Measurements from ENCODE around the gene APRT. TPM values are rescaled to one million over a fixed set of nuclear protein-coding genes. Genes with fewer than 3 reads are reported as not detected.

Gene APRT
- total RNA-seq, 1 experiment from 2014 or later = 134 TPM

DNA sequence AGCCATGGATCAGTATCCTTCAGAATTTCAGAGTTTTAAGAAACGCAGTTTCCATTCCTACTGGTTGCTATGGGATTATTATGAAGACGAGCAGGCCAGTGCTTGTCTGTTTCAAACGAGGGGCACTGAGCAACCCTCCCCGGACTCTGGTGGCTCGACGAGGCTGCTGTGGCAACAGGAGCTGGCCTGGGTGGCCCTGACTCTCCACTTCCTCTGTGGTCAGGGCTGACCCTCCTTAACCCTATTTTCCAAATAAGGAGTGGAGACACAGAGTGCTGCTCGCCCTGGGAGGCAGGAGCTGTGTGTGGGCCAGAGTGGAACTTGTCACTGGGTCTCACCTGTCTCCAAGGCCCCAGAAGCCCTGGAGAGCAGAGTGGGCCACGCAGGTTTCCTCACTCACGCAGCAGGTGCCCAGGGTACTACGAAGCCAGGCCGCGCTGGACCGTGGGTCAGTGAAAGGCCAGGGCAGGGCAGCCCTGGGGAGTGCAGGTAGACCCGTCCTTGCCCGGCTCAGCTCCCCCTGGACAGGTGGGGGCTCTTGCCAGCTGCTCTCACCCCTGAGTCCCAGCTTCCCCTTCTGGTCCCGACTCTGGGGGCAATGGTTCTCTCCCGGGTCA lies 41.7 kb upstream of the APRT start:
- H3K4me1 ChIP-seq (ENCODE audit: insufficient read depth, low read length, poor library complexity, severe bottlenecking) = peaks cover 3% of the 10 kb centered on the region
- DNase-seq (ENCODE audit: low spot score) = no peak
- CTCF ChIA-PET = no interaction called here
- TF ChIP-seq EZH2 (IDR thresholded peaks at IDR 0.05; ENCODE audit: borderline replicate concordance, low read depth, low read length, poor library complexity, severe bottlenecking) = no peak
- TF ChIP-seq, protein P1, sequence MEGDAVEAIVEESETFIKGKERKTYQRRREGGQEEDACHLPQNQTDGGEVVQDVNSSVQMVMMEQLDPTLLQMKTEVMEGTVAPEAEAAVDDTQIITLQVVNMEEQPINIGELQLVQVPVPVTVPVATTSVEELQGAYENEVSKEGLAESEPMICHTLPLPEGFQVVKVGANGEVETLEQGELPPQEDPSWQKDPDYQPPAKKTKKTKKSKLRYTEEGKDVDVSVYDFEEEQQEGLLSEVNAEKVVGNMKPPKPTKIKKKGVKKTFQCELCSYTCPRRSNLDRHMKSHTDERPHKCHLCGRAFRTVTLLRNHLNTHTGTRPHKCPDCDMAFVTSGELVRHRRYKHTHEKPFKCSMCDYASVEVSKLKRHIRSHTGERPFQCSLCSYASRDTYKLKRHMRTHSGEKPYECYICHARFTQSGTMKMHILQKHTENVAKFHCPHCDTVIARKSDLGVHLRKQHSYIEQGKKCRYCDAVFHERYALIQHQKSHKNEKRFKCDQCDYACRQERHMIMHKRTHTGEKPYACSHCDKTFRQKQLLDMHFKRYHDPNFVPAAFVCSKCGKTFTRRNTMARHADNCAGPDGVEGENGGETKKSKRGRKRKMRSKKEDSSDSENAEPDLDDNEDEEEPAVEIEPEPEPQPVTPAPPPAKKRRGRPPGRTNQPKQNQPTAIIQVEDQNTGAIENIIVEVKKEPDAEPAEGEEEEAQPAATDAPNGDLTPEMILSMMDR (conservative IDR thresholded peaks at IDR 0.05; ENCODE audit: low read depth, low read length) = no peak
- BruUV-seq (replicated peaks) = no TSS peak
- POLR2A ChIA-PET (ENCODE audit: low non-redundant PET) = no interaction called here
- H3K9me3 ChIP-seq (ENCODE audit: low read depth, low read length, poor library complexity, severe bottlenecking) = no peaks in the 10 kb centered on the region
- H3K27ac ChIP-seq (ENCODE audit: low read depth, low read length, poor library complexity, severe bottlenecking) = no peak overlapping the region
- intact Hi-C loops (cut with micrococcal nuclease; ENCODE audit: unreplicated experiment) = no loop called here
- H3K36me3 ChIP-seq (ENCODE audit: insufficient read depth, low read length, poor library complexity, severe bottlenecking) = no peaks in the 10 kb centered on the region
- no peak overlapping the region for H3K4me3 ChIP-seq (ENCODE audit: low read depth, low read length, poor library complexity, severe bottlenecking)
- H3K27me3 ChIP-seq (replicated peaks; ENCODE audit: insufficient read depth, low read depth, low read length, poor library complexity) = no peaks in the 10 kb centered on the region

- BruUV-seq (replicated peaks) = no TSS peak
- H3K27ac ChIP-seq (ENCODE audit: low read depth, low read length, poor library complexity, severe bottlenecking) = no peak overlapping the region
- POLR2A ChIA-PET (ENCODE audit: low non-redundant PET) = no interaction called here
- no peak overlapping the region for H3K4me3 ChIP-seq (ENCODE audit: low read depth, low read length, poor library complexity, severe bottlenecking)
- H3K9me3 ChIP-seq (ENCODE audit: low read depth, low read length, poor library complexity, severe bottlenecking) = no peaks in the 10 kb centered on the region
- H3K36me3 ChIP-seq (ENCODE audit: insufficient read depth, low read length, poor library complexity, severe bottlenecking) = no peaks in the 10 kb centered on the region
- no peak for DNase-seq (ENCODE audit: low spot score)
- H3K27me3 ChIP-seq (replicated peaks; ENCODE audit: insufficient read depth, low read depth, low read length, poor library complexity) = no peaks in the 10 kb centered on the region
- CTCF ChIA-PET = no interaction called here
- TF ChIP-seq, protein P1 (conservative IDR thresholded peaks at IDR 0.05; ENCODE audit: low read depth, low read length) = no peak
- TF ChIP-seq EZH2 (IDR thresholded peaks at IDR 0.05; ENCODE audit: borderline replicate concordance, low read depth, low read length, poor library complexity, severe bottlenecking) = no peak
- intact Hi-C loops (cut with micrococcal nuclease; ENCODE audit: unreplicated experiment) = no loop called here
- no peaks in the 10 kb centered on the region for H3K4me1 ChIP-seq (ENCODE audit: insufficient read depth, low read length, poor library complexity, severe bottlenecking)
These were observed 39.9 kb upstream of the APRT start for GRCh38 chr16:88851616-88852015.

DNA sequence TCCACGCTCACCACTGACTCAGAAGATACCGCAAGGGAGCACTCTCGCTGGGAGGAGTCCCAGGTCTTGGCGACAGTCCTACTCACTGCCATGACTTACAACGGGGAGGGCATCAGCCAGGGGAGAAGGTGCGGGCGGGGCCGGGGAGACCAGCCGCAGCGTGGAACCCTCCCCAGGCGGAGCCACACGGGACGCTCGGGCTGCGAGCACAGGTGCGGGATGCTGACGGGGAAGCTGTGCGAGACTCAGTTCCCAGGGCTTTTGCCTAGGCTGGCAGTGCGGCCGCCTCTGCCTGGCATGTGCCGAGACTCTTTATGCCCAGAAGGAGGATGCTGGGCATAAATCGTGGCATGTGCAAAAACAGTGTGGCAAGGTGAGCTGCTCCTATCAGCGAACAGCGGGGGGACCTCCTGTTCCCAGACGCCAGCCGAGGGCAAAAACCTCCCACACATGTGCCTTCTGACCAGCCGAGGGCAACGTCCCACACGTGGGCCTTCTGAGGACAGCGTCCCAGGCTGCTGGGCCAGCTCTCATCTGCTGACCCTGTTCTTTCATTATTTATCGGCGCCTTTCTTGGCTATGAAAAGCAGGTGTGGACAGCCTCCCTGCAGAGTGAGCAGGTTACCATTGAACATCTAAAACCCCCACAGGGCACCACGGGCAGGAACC lies 38.9 kb upstream of the APRT start:
- DNase-seq (ENCODE audit: low spot score) = no peak
- Histone ChIP-seq H3K4me3 (ENCODE audit: low read depth, low read length, poor library complexity, severe bottlenecking) (no peak overlapping the region), H3K27ac (ENCODE audit: low read depth, low read length, poor library complexity, severe bottlenecking) (no peak overlapping the region), H3K9me3 (ENCODE audit: low read depth, low read length, poor library complexity, severe bottlenecking) (no peaks in the 10 kb centered on the region), H3K36me3 (ENCODE audit: insufficient read depth, low read length, poor library complexity, severe bottlenecking) (no peaks in the 10 kb centered on the region), H3K27me3 (replicated peaks; ENCODE audit: insufficient read depth, low read depth, low read length, poor library complexity) (no peaks in the 10 kb centered on the region), H3K4me1 (ENCODE audit: insufficient read depth, low read length, poor library complexity, severe bottlenecking) (no peaks in the 10 kb centered on the region)
- TF ChIP-seq, protein P1 (conservative IDR thresholded peaks at IDR 0.05; ENCODE audit: low read depth, low read length) = no peak
- TF ChIP-seq EZH2 (IDR thresholded peaks at IDR 0.05; ENCODE audit: borderline replicate concordance, low read depth, low read length, poor library complexity, severe bottlenecking) = no peak
- ChIA-PET CTCF (no interaction called here), POLR2A (ENCODE audit: low non-redundant PET) (no interaction called here)
- no TSS peak for BruUV-seq (replicated peaks)
- intact Hi-C loops (cut with micrococcal nuclease; ENCODE audit: unreplicated experiment) = no loop called here
